ENCODE results near the gene USP34.

GRCh38 chr2:61432990-61433389 is 37.9 kb downstream of the USP34 start:
- TF ChIP-seq CTCF (IDR thresholded peaks at IDR 0.05; ENCODE audit: insufficient read depth, low read length) (no peak), REST (IDR thresholded peaks at IDR 0.05; ENCODE audit: insufficient replicate concordance, low read depth) (no peak), POLR2AphosphoS5 (IDR thresholded peaks at IDR 0.05; ENCODE audit: low read depth) (no peak), SPI1 (IDR thresholded peaks at IDR 0.05; ENCODE audit: borderline replicate concordance, low read depth) (no peak)
